SK-N-SH treated with all-trans-retinoic acid at 6 μM for 48 hours (cell line): ENCODE results near the gene BCAM.

Source experiments
- CSDC2 ChIP-seq: fragments of 250-450 bp; sonication (Bioruptor Pico); IDR thresholded peaks from 2 replicates; pipeline ENCODE4 v1.5.0; 2020; ENCODE audit warnings: mild to moderate bottlenecking, moderate library complexity
- GLIS3 ChIP-seq: fragments of 250-450 bp; sonication (Bioruptor Pico); IDR thresholded peaks from 2 replicates; pipeline ENCODE4 v1.5.0; 2020; ENCODE audit warnings: mild to moderate bottlenecking, moderate library complexity
- RARB ChIP-seq: fragments of 250-450 bp; sonication (Bioruptor Pico); IDR thresholded peaks from 2 replicates; pipeline ENCODE4 v1.8.0; 2021; ENCODE audit warnings: mild to moderate bottlenecking, moderate library complexity
- SNAI2 ChIP-seq: fragments of 250-450 bp; sonication (Bioruptor Pico); IDR thresholded peaks from 2 replicates; pipeline ENCODE4 v1.5.0; 2020; ENCODE audit warnings: mild to moderate bottlenecking, moderate library complexity
- TF ChIP-seq, protein P1 (sequence below): fragments of 250-450 bp; sonication (Bioruptor Pico); IDR thresholded peaks from 2 replicates; pipeline ENCODE4 v1.5.1; 2020; ENCODE audit warnings: low read depth, mild to moderate bottlenecking, moderate library complexity
- TF ChIP-seq, protein P2 (sequence below): fragments of 250-450 bp; sonication (Bioruptor Pico); IDR thresholded peaks from 2 replicates; pipeline ENCODE4 v1.8.0; 2020; ENCODE audit warnings: mild to moderate bottlenecking, moderate library complexity, borderline replicate concordance
- TF ChIP-seq, protein P3 (sequence below): fragments of 250-450 bp; sonication (Bioruptor Pico); IDR thresholded peaks from 2 replicates; pipeline ENCODE4 v1.5.1; 2021; ENCODE audit warnings: mild to moderate bottlenecking, moderate library complexity

DNA sequence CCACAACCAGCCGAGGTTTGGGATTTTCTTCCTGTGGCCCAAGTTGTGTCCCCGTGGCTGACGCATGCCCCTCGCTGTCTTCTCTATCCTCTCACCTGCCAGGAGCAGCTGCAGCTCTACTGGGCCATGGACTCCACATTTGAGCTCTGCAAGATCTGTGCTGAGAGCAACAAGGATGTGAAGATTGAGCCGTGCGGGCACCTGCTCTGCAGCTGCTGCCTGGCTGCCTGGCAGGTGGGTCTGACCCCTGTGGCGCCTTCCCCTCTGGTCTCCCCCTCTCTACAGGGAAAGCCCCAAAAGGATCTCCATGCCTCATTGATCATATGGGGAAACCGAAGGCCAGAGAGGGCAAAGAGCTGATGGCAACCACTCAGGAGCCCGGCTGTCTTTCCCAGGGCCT, 16.6 kb upstream of the BCAM start:
- TF ChIP-seq, protein P1, sequence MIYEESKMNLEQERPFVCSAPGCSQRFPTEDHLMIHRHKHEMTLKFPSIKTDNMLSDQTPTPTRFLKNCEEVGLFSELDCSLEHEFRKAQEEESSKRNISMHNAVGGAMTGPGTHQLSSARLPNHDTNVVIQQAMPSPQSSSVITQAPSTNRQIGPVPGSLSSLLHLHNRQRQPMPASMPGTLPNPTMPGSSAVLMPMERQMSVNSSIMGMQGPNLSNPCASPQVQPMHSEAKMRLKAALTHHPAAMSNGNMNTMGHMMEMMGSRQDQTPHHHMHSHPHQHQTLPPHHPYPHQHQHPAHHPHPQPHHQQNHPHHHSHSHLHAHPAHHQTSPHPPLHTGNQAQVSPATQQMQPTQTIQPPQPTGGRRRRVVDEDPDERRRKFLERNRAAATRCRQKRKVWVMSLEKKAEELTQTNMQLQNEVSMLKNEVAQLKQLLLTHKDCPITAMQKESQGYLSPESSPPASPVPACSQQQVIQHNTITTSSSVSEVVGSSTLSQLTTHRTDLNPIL (CRISPR knock-in tag): no peak
- TF ChIP-seq, protein P2, sequence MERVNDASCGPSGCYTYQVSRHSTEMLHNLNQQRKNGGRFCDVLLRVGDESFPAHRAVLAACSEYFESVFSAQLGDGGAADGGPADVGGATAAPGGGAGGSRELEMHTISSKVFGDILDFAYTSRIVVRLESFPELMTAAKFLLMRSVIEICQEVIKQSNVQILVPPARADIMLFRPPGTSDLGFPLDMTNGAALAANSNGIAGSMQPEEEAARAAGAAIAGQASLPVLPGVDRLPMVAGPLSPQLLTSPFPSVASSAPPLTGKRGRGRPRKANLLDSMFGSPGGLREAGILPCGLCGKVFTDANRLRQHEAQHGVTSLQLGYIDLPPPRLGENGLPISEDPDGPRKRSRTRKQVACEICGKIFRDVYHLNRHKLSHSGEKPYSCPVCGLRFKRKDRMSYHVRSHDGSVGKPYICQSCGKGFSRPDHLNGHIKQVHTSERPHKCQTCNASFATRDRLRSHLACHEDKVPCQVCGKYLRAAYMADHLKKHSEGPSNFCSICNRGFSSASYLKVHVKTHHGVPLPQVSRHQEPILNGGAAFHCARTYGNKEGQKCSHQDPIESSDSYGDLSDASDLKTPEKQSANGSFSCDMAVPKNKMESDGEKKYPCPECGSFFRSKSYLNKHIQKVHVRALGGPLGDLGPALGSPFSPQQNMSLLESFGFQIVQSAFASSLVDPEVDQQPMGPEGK (CRISPR knock-in tag): no peak
- TF ChIP-seq GLIS3 (CRISPR knock-in tag): no peak
- TF ChIP-seq SNAI2 (CRISPR knock-in tag): no peak
- TF ChIP-seq, protein P3, sequence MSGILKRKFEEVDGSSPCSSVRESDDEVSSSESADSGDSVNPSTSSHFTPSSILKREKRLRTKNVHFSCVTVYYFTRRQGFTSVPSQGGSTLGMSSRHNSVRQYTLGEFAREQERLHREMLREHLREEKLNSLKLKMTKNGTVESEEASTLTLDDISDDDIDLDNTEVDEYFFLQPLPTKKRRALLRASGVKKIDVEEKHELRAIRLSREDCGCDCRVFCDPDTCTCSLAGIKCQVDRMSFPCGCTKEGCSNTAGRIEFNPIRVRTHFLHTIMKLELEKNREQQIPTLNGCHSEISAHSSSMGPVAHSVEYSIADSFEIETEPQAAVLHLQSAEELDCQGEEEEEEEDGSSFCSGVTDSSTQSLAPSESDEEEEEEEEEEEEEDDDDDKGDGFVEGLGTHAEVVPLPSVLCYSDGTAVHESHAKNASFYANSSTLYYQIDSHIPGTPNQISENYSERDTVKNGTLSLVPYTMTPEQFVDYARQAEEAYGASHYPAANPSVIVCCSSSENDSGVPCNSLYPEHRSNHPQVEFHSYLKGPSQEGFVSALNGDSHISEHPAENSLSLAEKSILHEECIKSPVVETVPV (CRISPR knock-in tag): no peak
- TF ChIP-seq CSDC2 (CRISPR knock-in tag): no peak
- no peak for TF ChIP-seq RARB (CRISPR knock-in tag)
